WTC11 (cell line): ENCODE results near the gene ANKRD28. TPM values are rescaled to one million over a fixed set of nuclear protein-coding genes. Genes with fewer than 3 reads are reported as not detected.
A peak's percentile ranks its signal among the peaks of the same experiment; 100 is the strongest.
"Not testable (repeated sequence)": the region's sequence is repeated elsewhere in the genome, so short reads cannot be mapped to it uniquely, and the experiment has no call there.

Experiments used
- ATAC-seq: fragments of 200-7000 bp; cut with Tn5 transposase; 2 replicates; pipeline ENCODE4 v1.10.0; 2021; ENCODE audit warnings: mild to moderate bottlenecking, moderate library complexity
- CTCF ChIA-PET: fragments of 300-600 bp; sonication (Branson Sonifier 250); formaldehyde crosslinking; loops from one replicate; lab custom pipeline; 2021; ENCODE audit warnings: antibody characterized with exemption; lab: Charles Lee
- POLR2A ChIA-PET: fragments of 350-600 bp; sonication (Branson Sonifier 250); formaldehyde crosslinking; loops from one replicate; lab custom pipeline; 2021; ENCODE audit warnings: antibody characterized with exemption; lab: Charles Lee
- DNase-seq: peaks from one replicate; pipeline ENCODE4 v3.0.0; 2021; ENCODE audit warnings: low spot score
- H3K27ac Mint-ChIP-seq: 2 replicates; pipeline ENCODE4 v1.8.0; 2021; ENCODE audit warnings: mixed read lengths
- H3K27me3 Mint-ChIP-seq: 2 replicates; pipeline ENCODE4 v1.8.0; 2021; ENCODE audit warnings: low read depth, mild to moderate bottlenecking, moderate library complexity, mixed read lengths
- H3K36me3 Mint-ChIP-seq: 2 replicates; pipeline ENCODE4 v1.8.0; 2021; ENCODE audit warnings: mixed read lengths
- H3K4me1 Mint-ChIP-seq: 2 replicates; pipeline ENCODE4 v1.8.0; 2022; ENCODE audit warnings: mixed read lengths
- H3K4me3 Mint-ChIP-seq: 2 replicates; pipeline ENCODE4 v1.8.0; 2021; ENCODE audit warnings: mild to moderate bottlenecking, moderate library complexity, mixed read lengths
- H3K9me3 Mint-ChIP-seq: 2 replicates; pipeline ENCODE4 v1.8.0; 2021; ENCODE audit warnings: mixed read lengths
- CREM ChIP-seq: sonication (generic); formaldehyde crosslinking; IDR thresholded peaks from 2 replicates; pipeline ENCODE4 v1.8.1; 2022; ENCODE audit warnings: mild to moderate bottlenecking, missing genetic modification reagents, moderate library complexity
- CTCF ChIP-seq: fragments of 200-600 bp; IDR thresholded peaks from 2 replicates; pipeline ENCODE4 v1.8.0; 2022; ENCODE audit warnings: antibody characterized with exemption
- E2F5 ChIP-seq: sonication (generic); formaldehyde crosslinking; IDR thresholded peaks from 2 replicates; pipeline ENCODE4 v1.8.1; 2022; ENCODE audit warnings: mild to moderate bottlenecking, moderate library complexity, missing genetic modification reagents
- FOXK1 ChIP-seq: sonication (generic); formaldehyde crosslinking; IDR thresholded peaks from 2 replicates; pipeline ENCODE4 v1.8.0; 2022; ENCODE audit warnings: mild to moderate bottlenecking, moderate library complexity, missing genetic modification reagents
- HMGA2 ChIP-seq: fragments of 250-450 bp; sonication (Bioruptor Pico); IDR thresholded peaks from 2 replicates; pipeline ENCODE4 v1.4.0; 2021; ENCODE audit warnings: mild to moderate bottlenecking, moderate library complexity
- MAX ChIP-seq: sonication (generic); formaldehyde crosslinking; IDR thresholded peaks from 2 replicates; pipeline ENCODE4 v1.8.0; 2022; ENCODE audit warnings: mild to moderate bottlenecking, missing genetic modification reagents
- NR2C2 ChIP-seq: sonication (generic); formaldehyde crosslinking; IDR thresholded peaks from 2 replicates; pipeline ENCODE4 v1.8.0; 2022; ENCODE audit warnings: mild to moderate bottlenecking, missing genetic modification reagents
- RORB ChIP-seq: fragments of 250-450 bp; sonication (Bioruptor Pico); IDR thresholded peaks from 2 replicates; pipeline ENCODE4 v1.9.0; 2021; ENCODE audit warnings: mild to moderate bottlenecking
- SMAD4 ChIP-seq: sonication (generic); formaldehyde crosslinking; IDR thresholded peaks from 2 replicates; pipeline ENCODE4 v1.8.0; 2022; ENCODE audit warnings: mild to moderate bottlenecking, missing genetic modification reagents
- SP1 ChIP-seq: sonication (generic); formaldehyde crosslinking; conservative IDR thresholded peaks from 2 replicates; pipeline ENCODE4 v1.8.1; 2022; ENCODE audit warnings: missing genetic modification reagents
- ZNF121 ChIP-seq: sonication (generic); formaldehyde crosslinking; IDR thresholded peaks from 2 replicates; pipeline ENCODE4 v1.8.0; 2023; ENCODE audit warnings: missing genetic modification reagents
- ZNF263 ChIP-seq: sonication (generic); formaldehyde crosslinking; IDR thresholded peaks from 2 replicates; pipeline ENCODE4 v1.8.1; 2022; ENCODE audit warnings: low read depth, mild to moderate bottlenecking, moderate library complexity, missing genetic modification reagents
- ZNF416 ChIP-seq: fragments of 250-450 bp; sonication (Bioruptor Pico); IDR thresholded peaks from 2 replicates; pipeline ENCODE4 v1.9.0; 2021; ENCODE audit warnings: mild to moderate bottlenecking, inconsistent platforms
- total RNA-seq: library from RNA; stranded (reverse); gene quantifications from 3 replicates; pipeline ENCODE4 v1.2.3, GENCODE V29; 2021
- TF ChIP-seq, protein P1 (sequence below): sonication (generic); formaldehyde crosslinking; IDR thresholded peaks from 2 replicates; pipeline ENCODE4 v1.8.1; 2023; ENCODE audit warnings: mild to moderate bottlenecking, missing genetic modification reagents, moderate library complexity
- TF ChIP-seq, protein P2 (sequence below): fragments of 250-450 bp; sonication (Bioruptor Pico); IDR thresholded peaks from 2 replicates; pipeline ENCODE4 v1.9.0; 2021; ENCODE audit warnings: mild to moderate bottlenecking, borderline replicate concordance
- TF ChIP-seq, protein P3 (sequence below): sonication (generic); formaldehyde crosslinking; IDR thresholded peaks from 2 replicates; pipeline ENCODE4 v1.8.0; 2022; ENCODE audit warnings: mild to moderate bottlenecking, missing genetic modification reagents

Gene ANKRD28
- total RNA-seq, 1 experiment from 2014 or later = 51.6 TPM

DNA sequence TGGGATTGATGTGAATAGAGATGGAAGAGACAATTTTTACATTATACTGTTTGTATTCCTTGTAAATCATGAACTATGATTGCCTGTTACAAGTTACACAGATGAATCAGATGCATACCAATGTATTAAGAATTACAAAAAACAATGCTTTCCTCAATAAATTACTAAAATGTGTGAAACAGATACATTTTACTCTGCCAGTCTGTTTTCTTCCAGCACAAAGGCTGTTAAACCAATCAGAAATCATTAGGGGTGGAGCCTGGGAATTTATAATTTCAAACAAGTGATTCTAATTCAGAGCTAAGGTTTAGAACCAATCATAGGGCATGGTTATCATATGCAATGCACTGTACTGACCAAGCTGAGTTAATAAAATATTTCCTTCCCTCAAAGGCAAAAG, 21.8 kb upstream of the ANKRD28 start:
- TF ChIP-seq ZNF416 (CRISPR knock-in tag) = no peak
- no peaks in the 10 kb centered on the region for H3K27me3 Mint-ChIP-seq
- ATAC-seq = no peak
- H3K9me3 Mint-ChIP-seq = no peaks in the 10 kb centered on the region
- CTCF ChIA-PET = no interaction called here
- no peaks in the 10 kb centered on the region for H3K36me3 Mint-ChIP-seq
- POLR2A ChIA-PET = no interaction called here
- H3K27ac Mint-ChIP-seq = no peak overlapping the region
- DNase-seq = no peak
- no peak overlapping the region for H3K4me3 Mint-ChIP-seq
- H3K4me1 Mint-ChIP-seq = peaks cover 21% of the 10 kb centered on the region

- no peak for DNase-seq
- Mint-ChIP-seq H3K4me1 (peaks cover 21% of the 10 kb centered on the region), H3K4me3 (no peak overlapping the region), H3K27ac (no peak overlapping the region), H3K36me3 (no peaks in the 10 kb centered on the region), H3K27me3 (no peaks in the 10 kb centered on the region), H3K9me3 (no peaks in the 10 kb centered on the region)
- no peak for ATAC-seq
- TF ChIP-seq, protein P1, sequence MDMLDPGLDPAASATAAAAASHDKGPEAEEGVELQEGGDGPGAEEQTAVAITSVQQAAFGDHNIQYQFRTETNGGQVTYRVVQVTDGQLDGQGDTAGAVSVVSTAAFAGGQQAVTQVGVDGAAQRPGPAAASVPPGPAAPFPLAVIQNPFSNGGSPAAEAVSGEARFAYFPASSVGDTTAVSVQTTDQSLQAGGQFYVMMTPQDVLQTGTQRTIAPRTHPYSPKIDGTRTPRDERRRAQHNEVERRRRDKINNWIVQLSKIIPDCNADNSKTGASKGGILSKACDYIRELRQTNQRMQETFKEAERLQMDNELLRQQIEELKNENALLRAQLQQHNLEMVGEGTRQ = no peak
- TF ChIP-seq ZNF121 (CRISPR knock-in tag) = peak; percentile 81; the same call in 1 of the 2 replicates
- ChIA-PET CTCF (no interaction called here), POLR2A (no interaction called here)
Observed at GRCh38 chr3:15819043-15819442, 21.3 kb upstream of the ANKRD28 start.

DNA sequence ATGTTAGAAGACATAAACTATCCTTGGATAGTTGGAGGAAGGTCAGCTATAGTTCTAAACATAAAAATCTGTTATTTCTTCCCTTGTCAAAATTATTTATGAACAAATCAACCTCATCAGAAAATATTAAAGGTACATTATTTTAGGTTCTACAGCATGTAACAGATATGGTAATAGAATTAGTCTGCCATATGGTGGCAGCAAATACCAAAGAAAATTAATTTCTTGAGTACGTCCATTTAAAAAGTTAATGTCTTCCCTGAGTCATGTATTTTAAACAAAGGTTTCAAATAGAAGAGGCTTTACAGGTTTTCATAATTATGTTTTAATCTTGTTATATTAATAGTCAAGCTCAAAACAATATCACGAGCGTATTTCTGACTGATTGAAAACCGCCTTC, 17.9 kb upstream of the ANKRD28 start:
- H3K4me1 Mint-ChIP-seq = peaks cover 5% of the 10 kb centered on the region; the same call in 1 of the 2 replicates
- no peaks in the 10 kb centered on the region for H3K36me3 Mint-ChIP-seq
- H3K27me3 Mint-ChIP-seq = no peaks in the 10 kb centered on the region
- ChIA-PET CTCF (no interaction called here), POLR2A (no interaction called here)
- no peaks in the 10 kb centered on the region for H3K9me3 Mint-ChIP-seq
- H3K4me3 Mint-ChIP-seq = no peak overlapping the region
- ATAC-seq (no peak), DNase-seq (no peak)
- no peak for TF ChIP-seq ZNF263 (CRISPR knock-in tag)
- no peak overlapping the region for H3K27ac Mint-ChIP-seq

DNA sequence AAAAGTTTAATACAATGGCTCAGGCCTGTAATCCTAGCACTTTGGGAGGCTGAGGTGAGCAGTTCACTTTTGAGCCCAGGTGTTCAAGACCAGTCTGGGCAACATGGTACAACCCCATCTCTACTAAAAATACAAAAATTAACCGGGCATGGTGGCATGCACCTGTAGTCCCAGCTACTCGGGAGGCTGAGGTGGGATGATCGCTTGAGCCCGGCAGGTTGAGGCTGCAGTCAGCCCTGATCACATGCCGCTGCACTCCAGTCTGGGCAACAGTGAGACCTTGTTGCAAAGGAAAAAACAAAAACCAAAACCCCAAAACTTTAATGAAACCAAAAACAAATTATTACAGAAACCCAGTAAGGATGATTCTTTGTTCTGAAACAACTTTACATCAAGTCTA, 15.3 kb upstream of the ANKRD28 start:
- H3K27ac Mint-ChIP-seq, POLR2A ChIA-PET, DNase-seq: not testable (repeated sequence)

GRCh38 chr3:15812183-15812582, 14.4 kb upstream of the ANKRD28 start:
- H3K4me1 Mint-ChIP-seq = peaks cover 17% of the 10 kb centered on the region
- H3K27me3 Mint-ChIP-seq = no peaks in the 10 kb centered on the region
- H3K36me3 Mint-ChIP-seq = no peaks in the 10 kb centered on the region
- ATAC-seq (no peak), DNase-seq (no peak)
- ChIA-PET CTCF (interaction anchor here (0.5 to 1.6 kb wide), 10 partner anchors 9 to 285 kb away, joined by 3 to 5 read pairs (median 4); partner anchors contain the start of gene ANKRD28), POLR2A (no interaction called here)
- H3K27ac Mint-ChIP-seq = no peak overlapping the region
- no peaks in the 10 kb centered on the region for H3K9me3 Mint-ChIP-seq
- H3K4me3 Mint-ChIP-seq = no peak overlapping the region
- TF ChIP-seq FOXK1 (CRISPR knock-in tag) (no peak), NR2C2 (no peak), CTCF (no peak), RORB (no peak), E2F5 (CRISPR knock-in tag) (no peak), CREM (CRISPR knock-in tag) (no peak), HMGA2 (CRISPR knock-in tag) (no peak), SMAD4 (no peak), SP1 (CRISPR knock-in tag) (no peak), MAX (CRISPR knock-in tag) (no peak)
- TF ChIP-seq, protein P2, sequence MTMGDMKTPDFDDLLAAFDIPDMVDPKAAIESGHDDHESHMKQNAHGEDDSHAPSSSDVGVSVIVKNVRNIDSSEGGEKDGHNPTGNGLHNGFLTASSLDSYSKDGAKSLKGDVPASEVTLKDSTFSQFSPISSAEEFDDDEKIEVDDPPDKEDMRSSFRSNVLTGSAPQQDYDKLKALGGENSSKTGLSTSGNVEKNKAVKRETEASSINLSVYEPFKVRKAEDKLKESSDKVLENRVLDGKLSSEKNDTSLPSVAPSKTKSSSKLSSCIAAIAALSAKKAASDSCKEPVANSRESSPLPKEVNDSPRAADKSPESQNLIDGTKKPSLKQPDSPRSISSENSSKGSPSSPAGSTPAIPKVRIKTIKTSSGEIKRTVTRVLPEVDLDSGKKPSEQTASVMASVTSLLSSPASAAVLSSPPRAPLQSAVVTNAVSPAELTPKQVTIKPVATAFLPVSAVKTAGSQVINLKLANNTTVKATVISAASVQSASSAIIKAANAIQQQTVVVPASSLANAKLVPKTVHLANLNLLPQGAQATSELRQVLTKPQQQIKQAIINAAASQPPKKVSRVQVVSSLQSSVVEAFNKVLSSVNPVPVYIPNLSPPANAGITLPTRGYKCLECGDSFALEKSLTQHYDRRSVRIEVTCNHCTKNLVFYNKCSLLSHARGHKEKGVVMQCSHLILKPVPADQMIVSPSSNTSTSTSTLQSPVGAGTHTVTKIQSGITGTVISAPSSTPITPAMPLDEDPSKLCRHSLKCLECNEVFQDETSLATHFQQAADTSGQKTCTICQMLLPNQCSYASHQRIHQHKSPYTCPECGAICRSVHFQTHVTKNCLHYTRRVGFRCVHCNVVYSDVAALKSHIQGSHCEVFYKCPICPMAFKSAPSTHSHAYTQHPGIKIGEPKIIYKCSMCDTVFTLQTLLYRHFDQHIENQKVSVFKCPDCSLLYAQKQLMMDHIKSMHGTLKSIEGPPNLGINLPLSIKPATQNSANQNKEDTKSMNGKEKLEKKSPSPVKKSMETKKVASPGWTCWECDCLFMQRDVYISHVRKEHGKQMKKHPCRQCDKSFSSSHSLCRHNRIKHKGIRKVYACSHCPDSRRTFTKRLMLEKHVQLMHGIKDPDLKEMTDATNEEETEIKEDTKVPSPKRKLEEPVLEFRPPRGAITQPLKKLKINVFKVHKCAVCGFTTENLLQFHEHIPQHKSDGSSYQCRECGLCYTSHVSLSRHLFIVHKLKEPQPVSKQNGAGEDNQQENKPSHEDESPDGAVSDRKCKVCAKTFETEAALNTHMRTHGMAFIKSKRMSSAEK (CRISPR knock-in tag) = no peak
- TF ChIP-seq, protein P3, sequence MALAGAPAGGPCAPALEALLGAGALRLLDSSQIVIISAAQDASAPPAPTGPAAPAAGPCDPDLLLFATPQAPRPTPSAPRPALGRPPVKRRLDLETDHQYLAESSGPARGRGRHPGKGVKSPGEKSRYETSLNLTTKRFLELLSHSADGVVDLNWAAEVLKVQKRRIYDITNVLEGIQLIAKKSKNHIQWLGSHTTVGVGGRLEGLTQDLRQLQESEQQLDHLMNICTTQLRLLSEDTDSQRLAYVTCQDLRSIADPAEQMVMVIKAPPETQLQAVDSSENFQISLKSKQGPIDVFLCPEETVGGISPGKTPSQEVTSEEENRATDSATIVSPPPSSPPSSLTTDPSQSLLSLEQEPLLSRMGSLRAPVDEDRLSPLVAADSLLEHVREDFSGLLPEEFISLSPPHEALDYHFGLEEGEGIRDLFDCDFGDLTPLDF (CRISPR knock-in tag) = no peak

More for the DNA sequence above, 15.3 kb upstream of the ANKRD28 start:
- not testable (repeated sequence) for H3K9me3 Mint-ChIP-seq, H3K27me3 Mint-ChIP-seq, H3K36me3 Mint-ChIP-seq, ATAC-seq, H3K4me3 Mint-ChIP-seq
- CTCF ChIA-PET = interaction anchor here (1.2 to 1.6 kb wide), 3 partner anchors 33 to 182 kb away, joined by 3 to 5 read pairs (median 5); no protein-coding TSS in a partner anchor
- peaks cover 17% of the 10 kb centered on the region for H3K4me1 Mint-ChIP-seq
